ENCODE results near the gene HLA-B.

GRCh38 chr6:31332637-31333602 lies 24.1 kb downstream of the HLA-B start:
- TF ChIP-seq CTCF (IDR thresholded peaks at IDR 0.05): no peak
- no peak for TF ChIP-seq POLR2A (IDR thresholded peaks at IDR 0.05)

Measured in thyroid gland (tissue), 4 donors.